GM19438 (cell line): Measurements from ENCODE around the gene BEST3.
"Not testable (repeated sequence)": the region's sequence is repeated elsewhere in the genome, so short reads cannot be mapped to it uniquely, and the experiment has no call there.

ENCODE experiments used
- ATAC-seq: cut with Tn5 transposase; IDR thresholded peaks from one replicate; pipeline ENCODE4 v1.9.1; 2021; ENCODE audit warnings: low read depth; ENCODE audit not compliant: unreplicated experiment

BEST3 gene

GRCh38 chr12:69610126-69610525 lies 89.0 kb downstream of the BEST3 start:
- no peak for ATAC-seq

- ATAC-seq = no peak
Observed at GRCh38 chr12:69608114-69608513, 91.0 kb downstream of the BEST3 start.

GRCh38 chr12:69604275-69604674 lies 94.8 kb downstream of the BEST3 start:
- ATAC-seq = not testable (repeated sequence)
